Measurements from ENCODE around the gene SPACA9. TPM values are rescaled to one million over a fixed set of nuclear protein-coding genes. Genes with fewer than 3 reads are reported as not detected.

SPACA9 gene
- polyA plus RNA-seq, 2 of the 4 experiments (the other 2 are of a cell fraction), result 3.1 to 3.6 TPM

GRCh38 chr9:132883349-132884294 is 4.9 kb downstream of the SPACA9 start:
- ATAC-seq (no peak), DNase-seq (ENCODE audit: low read depth in 1 of 2, low spot score in 1 of 2) (no peak), FAIRE-seq (no peak)
- Histone ChIP-seq H3K9me3 (no peaks in the 10 kb centered on the region), H3K27ac (no peak overlapping the region), H3K4me3 (no peak overlapping the region), H3K4me2 (no peak overlapping the region), H3K4me1 (peaks cover 3% of the 10 kb centered on the region; the same call in 1 of the 3 replicates)
- no peak for TF ChIP-seq NPAS2 (CRISPR knock-in tag; IDR thresholded peaks at IDR 0.05; ENCODE audit: borderline replicate concordance)
- TF ChIP-seq ZFP36 (IDR thresholded peaks at IDR 0.05; ENCODE audit: borderline replicate concordance, partially characterized antibody), result no peak
- no peak for TF ChIP-seq ELK1 (IDR thresholded peaks at IDR 0.05; ENCODE audit: low read depth, low read length)
- no peak for TF ChIP-seq MYC (IDR thresholded peaks at IDR 0.05; ENCODE audit: borderline replicate concordance, low read length)
- TF ChIP-seq HES2 (IDR thresholded peaks at IDR 0.05), result no peak
- TF ChIP-seq EHMT2 (IDR thresholded peaks at IDR 0.05; ENCODE audit: low read depth), result no peak
- TF ChIP-seq TP53 (CRISPR knock-in tag; IDR thresholded peaks at IDR 0.05), result no peak
- TF ChIP-seq MAFK (IDR thresholded peaks at IDR 0.05; ENCODE audit: partially characterized antibody), result no peak
- no peak for TF ChIP-seq TFCP2L1 (CRISPR knock-in tag; IDR thresholded peaks at IDR 0.05)
- no peak for TF ChIP-seq CTCF (IDR thresholded peaks at IDR 0.05)
- TF ChIP-seq POLR2AphosphoS2 (conservative IDR thresholded peaks at IDR 0.05; ENCODE audit: low read length), result no peak
- ChIA-PET POLR2A (no interaction called here), CTCF (interaction anchor here (0.7 to 13.9 kb wide), 4 partner anchors 10 to 94 kb away, joined by 3 to 145 read pairs (median 4); no protein-coding TSS in a partner anchor)
- 84% methylated on average over 22 of the region's 27 CpGs for WGBS (ENCODE audit: missing lambda C conversion rate)

GRCh38 chr9:132885720-132886333 is 7.1 kb downstream of the SPACA9 start:
- FAIRE-seq (no peak), DNase-seq (ENCODE audit: low read depth in 1 of 2, low spot score in 1 of 2) (peak in 1 of 2 experiments; percentile 38), ATAC-seq (peak in 1 of 2 experiments; percentile 19; a peak in 2 of 6 replicates)
- TF ChIP-seq CEBPB (IDR thresholded peaks at IDR 0.05), result no peak
- TF ChIP-seq RCOR1 (IDR thresholded peaks at IDR 0.05; ENCODE audit: low read depth, low read length), result no peak
- no peak for TF ChIP-seq ZSCAN20 (CRISPR knock-in tag; IDR thresholded peaks at IDR 0.05)
- no peak for TF ChIP-seq NFE2L2 (conservative IDR thresholded peaks at IDR 0.05; ENCODE audit: low read length)
- no peak for TF ChIP-seq ELK1 (IDR thresholded peaks at IDR 0.05; ENCODE audit: low read depth, low read length)
- 45% methylated on average over 9 of the region's 9 CpGs for WGBS (ENCODE audit: missing lambda C conversion rate)
- Histone ChIP-seq H3K4me1 (no peaks in the 10 kb centered on the region), H3K4me3 (no peak overlapping the region), H3K9me3 (no peaks in the 10 kb centered on the region), H3K4me2 (no peak overlapping the region), H3K27ac (no peak overlapping the region)
- ChIA-PET CTCF (interaction anchor here (0.6 to 13.9 kb wide), 3 partner anchors 16 to 92 kb away, joined by 3 to 145 read pairs (median 4); no protein-coding TSS in a partner anchor), POLR2A (no interaction called here)

GRCh38 chr9:132886334-132886725 is 7.6 kb downstream of the SPACA9 start:
- H3K9me3 ChIP-seq, result no peaks in the 10 kb centered on the region
- no peak for TF ChIP-seq REST (IDR thresholded peaks at IDR 0.05)
- TF ChIP-seq GATA3 (IDR thresholded peaks at IDR 0.05; ENCODE audit: borderline replicate concordance), result no peak
- no peak for TF ChIP-seq ESRRA (IDR thresholded peaks at IDR 0.05; ENCODE audit: borderline replicate concordance, low read length)
- no peak for TF ChIP-seq JUN (IDR thresholded peaks at IDR 0.05)
- TF ChIP-seq HDAC2 (IDR thresholded peaks at IDR 0.05), result no peak
- ChIA-PET POLR2A (no interaction called here), CTCF (interaction anchor here (13.9 kb wide), 1 partner anchor 15 kb away, joined by 145 read pairs; no protein-coding TSS in a partner anchor)
- no peak overlapping the region for H3K4me3 ChIP-seq
- H3K4me1 ChIP-seq, result no peaks in the 10 kb centered on the region
- DNase-seq (ENCODE audit: low read depth in 1 of 2, low spot score in 1 of 2) (no peak), ATAC-seq (no peak), FAIRE-seq (no peak)
- WGBS (ENCODE audit: missing lambda C conversion rate), result 77% methylated on average over 6 of the region's 6 CpGs
- H3K4me2 ChIP-seq, result no peak overlapping the region
- H3K27ac ChIP-seq, result no peak overlapping the region
